GM21360 (cell line): ENCODE data around the gene GPRC5A.

Experiments used
- ATAC-seq: cut with Tn5 transposase; IDR thresholded peaks from one replicate; pipeline ENCODE4 v1.9.1; 2021; ENCODE audit warnings: mild to moderate bottlenecking, moderate library complexity; ENCODE audit not compliant: unreplicated experiment

The GPRC5A gene

DNA sequence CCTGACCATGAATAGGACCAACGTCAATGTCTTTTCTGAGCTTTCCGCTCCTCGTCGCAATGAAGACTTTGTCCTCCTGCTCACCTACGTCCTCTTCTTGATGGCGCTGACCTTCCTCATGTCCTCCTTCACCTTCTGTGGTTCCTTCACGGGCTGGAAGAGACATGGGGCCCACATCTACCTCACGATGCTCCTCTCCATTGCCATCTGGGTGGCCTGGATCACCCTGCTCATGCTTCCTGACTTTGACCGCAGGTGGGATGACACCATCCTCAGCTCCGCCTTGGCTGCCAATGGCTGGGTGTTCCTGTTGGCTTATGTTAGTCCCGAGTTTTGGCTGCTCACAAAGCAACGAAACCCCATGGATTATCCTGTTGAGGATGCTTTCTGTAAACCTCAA is 17.3 kb downstream of the GPRC5A start:
- ATAC-seq, result no peak

DNA sequence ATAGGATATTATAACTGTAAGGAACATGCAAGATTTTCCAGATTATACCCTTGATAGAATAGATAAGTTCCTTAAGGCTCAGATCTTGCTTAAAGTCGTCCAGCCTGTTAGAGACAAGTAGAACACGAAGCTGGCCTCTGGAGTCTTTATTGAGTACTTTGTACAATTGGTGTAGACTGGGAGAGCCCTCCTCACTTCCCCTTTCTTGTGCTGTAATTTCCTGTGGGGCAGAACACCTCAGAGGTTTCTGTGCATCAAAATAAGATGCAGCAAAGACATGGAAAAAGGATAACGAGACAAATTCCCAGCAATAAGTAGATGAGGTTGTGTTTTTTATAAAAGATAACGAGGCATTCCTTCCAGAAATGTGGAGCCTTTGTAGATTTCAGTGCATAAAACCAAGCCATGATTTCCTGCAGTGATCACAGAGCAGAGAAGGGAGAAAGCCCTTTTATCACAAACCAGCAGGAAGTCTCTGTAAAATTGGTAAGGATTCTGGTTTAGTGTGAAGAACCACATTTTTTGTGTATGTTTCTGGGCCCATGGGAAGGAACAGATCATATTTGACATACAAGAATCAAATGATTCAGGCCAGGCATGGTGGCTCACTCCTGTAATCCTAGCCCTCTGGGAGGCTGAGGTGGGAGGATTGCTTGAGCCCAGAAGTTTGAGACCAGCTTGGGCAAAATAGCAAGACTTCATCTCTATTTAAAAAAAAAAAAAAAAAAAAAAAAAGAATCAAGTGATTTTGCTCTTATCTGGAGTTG is 18.0 kb downstream of the GPRC5A start:
- ATAC-seq, result no peak

DNA sequence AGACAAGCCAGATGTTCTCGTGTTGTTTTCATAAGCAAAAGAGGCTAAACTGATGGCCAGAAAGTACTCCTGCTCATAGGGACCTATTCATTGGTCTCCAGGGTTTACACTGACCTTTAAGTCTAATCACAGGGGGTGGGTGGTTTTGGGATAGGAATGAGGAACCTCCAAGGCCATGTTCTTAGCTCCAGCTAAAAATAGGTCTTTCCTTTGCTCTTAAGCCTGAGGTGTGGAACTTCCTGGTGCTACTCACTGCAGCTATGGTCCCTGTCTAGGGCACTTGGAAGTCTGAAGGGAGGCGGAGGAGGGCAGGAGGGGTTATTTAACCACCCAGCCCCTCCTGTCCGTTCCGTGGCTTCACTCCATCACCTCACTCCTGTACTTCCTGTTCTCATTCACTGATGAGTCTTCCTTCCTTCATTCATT is 18.6 kb downstream of the GPRC5A start:
- ATAC-seq, result no peak

DNA sequence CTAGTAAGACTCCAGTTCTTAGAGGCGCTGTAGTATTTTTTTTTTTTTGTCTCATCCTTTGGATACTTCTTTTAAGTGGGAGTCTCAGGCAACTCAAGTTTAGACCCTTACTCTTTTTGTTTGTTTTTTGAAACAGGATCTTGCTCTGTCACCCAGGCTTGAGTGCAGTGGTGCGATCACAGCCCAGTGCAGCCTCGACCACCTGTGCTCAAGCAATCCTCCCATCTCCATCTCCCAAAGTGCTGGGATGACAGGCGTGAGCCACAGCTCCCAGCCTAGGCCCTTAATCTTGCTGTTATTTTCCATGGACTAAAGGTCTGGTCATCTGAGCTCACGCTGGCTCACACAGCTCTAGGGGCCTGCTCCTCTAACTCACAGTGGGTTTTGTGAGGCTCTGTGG is 21.3 kb downstream of the GPRC5A start:
- no peak for ATAC-seq

DNA sequence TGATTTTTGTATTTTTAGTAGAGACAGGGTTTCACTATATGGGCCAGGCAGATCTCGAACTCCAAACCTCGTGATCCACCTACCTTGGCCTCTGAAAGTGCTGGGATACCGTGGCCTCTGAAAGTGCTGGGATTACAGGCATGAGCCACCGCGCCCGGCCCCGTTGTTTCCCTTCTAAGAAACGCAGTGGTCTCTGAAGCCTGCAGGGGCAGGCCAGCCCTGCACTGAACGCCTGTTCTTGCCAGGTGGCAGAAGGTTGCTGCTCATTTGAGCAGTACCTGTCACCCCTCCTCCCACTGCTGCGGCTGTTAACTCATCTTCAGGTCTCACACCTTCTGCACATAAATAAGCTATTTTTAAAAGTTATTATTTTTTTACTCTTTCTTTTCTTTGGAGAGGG is 24.3 kb downstream of the GPRC5A start:
- no peak for ATAC-seq

DNA sequence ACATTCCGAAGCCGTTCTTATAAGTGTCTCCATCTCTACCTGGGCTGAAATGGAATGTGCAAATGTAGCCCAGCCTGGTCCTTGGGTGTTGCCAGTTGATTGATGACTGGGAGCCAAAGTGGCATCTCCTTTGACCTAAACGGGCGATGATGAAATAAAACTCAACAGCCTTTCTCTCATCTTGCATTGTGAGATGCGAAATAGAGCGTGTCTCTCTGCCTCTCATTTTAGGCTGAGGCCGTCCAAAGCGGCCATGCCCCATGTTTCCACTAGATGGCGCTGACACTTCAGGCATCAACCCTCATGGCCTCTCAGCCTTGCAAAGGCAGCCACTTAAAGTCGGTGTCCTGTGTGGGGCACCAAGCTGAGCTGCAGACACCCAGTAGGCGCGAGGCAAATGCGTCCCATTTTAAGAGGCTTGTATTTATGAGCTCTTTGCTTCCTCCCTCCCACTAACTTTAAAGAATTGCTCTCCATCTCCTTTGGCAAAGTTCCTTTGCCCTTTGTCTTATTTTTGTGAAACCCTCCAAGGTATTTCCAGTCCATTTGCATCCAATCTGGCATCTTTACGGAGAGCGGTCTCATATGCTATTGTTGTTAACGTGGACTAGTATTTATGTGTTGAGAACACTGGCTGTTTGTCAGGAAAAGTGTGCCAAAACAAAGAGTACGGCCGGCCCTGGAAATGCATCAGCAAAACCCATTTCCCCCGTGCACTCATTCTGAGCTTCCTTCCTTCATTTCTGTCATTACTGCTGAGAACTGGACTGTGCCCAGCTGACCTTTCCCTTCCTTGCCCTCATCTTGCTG is 25.0 kb downstream of the GPRC5A start:
- ATAC-seq, result peak; percentile 98

DNA sequence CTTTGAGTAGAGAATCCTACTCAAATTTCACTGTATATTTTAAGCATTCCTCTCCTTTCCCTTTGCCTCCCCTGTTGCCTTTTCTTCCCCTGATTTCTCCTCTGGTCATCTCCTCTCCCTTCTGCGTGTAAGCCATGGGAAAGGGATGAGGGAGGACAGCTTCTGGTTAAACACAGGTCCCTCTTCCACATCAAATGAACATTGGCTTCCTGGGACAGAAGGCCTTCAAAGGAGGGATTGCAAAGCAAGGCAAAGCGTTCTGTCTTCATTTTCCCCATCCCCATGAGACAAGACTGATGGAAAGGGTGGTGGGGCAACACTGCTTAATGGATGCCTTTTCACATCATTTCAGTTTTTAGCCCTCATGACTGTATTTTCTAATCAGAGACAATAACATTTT is 26.2 kb downstream of the GPRC5A start:
- ATAC-seq, result no peak

DNA sequence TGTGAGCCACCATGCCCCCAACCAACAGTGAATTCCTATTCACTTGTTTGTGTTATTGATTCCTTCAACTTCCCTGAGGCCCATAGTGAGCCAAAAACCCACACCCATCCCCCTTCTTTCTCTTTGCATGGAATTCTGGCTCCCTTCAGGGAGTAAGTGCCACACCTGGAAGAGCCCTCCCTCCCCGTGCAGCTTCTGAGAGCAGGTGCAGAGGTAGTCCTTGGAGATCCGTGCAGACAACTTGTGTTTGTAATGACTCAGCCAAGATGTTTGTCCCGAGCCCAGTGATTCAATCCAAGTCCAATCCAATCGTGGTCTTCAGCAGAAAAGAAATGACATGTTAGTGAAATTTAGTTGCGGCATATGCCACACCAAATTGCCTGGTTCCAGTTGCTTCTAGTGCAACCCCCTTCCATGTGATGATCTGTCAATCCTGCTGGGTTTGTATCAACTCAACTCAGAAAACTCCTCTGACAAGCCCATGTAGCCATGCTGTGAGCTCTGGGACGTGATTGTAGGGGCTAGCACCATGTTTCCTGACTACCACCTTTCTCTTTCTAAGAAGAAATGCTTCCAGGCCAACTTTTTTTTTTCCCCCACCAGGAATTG is 27.5 kb downstream of the GPRC5A start:
- ATAC-seq, result no peak

DNA sequence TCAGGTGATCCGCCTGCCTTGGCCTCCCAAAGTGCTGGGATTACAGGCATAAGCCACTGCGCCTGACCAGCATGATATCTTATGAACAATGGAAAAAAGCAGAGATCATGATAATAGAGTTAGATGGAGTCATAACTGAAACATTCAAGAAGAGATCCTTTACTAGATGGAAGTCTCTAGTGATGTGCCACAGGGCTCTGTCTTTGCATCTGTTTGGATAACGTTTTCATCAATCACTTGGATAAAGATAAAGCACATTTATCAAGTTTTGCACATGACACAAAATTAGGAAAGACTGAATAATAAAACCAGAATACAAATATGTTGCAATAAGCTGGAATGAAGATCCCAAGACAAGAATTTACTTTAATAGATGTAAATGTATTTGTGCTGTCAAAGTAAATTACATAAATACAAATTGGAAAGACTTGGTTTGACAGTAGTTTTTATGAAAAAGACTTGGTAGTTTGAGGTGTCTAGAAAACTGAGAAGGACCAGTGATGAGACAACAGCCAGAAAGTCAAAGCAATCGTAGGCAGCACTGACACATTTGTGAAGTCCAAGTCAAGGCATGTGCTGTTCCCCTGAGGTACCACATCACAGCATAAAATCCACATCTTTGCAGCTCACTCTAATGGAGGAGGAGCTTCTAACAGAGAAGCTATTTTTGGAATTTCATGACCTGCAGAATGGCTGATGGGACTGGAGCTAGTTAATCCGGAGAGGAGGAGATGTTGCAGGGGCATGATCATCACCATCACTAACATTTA is 28.5 kb downstream of the GPRC5A start:
- ATAC-seq, result no peak

DNA sequence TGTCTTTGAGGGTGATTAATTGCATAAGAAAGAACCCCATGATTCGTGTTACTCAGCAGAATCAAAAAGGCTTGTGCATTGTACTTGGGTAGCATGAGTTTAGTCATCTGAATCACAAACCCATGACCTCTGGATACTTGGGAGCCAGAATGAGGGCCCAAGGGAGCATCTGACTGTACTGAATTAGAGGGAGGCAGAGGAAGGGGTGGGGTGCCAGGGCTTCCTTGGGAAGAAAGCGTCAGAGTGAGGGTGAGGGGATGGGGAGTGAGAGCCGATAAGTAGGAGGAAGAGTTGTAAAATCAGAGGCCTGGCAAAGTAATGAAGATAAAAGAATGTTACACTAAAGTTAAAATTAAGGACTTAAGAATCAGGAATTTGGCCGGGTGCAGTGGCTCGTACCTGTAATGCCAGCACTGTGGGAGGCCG is 30.8 kb downstream of the GPRC5A start:
- no peak for ATAC-seq

DNA sequence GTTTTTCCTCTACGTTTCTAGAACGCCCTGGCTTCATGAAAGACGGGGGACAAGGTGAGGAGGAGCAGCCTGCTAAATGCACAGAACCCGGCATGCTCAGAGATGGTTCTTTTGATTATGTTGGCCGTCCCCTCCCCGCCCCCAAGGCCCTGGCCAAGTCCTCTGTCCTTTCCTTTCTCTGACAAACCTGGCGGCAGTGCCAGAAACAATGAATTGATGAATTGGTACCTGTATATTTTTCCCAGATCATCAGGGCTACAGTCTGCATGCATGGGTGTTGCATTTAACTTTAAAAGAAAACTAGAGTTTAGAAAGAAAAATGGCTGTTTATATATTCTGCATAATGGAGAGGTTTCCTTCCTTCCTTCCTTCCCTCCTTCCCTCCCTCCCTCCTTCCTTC is 31.6 kb downstream of the GPRC5A start:
- no peak for ATAC-seq

DNA sequence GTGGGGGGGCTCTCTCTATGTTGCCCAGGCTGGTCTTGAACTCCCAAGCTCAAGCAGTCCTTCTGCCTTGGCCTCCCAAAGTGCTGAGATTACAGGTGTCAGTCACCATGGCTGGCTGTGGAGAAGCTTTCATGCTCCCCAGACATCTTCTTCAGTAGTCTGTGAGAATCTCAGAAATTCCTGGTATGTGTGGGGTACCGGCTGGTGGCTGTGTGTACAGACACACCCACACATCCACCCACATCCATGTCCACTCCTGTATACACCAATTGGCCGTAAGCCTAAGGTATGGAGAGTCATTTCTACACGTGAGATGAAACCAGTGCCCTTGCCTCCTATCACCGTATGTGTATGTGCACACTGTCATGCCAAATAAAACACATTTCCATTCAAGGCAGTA is 32.8 kb downstream of the GPRC5A start:
- no peak for ATAC-seq

DNA sequence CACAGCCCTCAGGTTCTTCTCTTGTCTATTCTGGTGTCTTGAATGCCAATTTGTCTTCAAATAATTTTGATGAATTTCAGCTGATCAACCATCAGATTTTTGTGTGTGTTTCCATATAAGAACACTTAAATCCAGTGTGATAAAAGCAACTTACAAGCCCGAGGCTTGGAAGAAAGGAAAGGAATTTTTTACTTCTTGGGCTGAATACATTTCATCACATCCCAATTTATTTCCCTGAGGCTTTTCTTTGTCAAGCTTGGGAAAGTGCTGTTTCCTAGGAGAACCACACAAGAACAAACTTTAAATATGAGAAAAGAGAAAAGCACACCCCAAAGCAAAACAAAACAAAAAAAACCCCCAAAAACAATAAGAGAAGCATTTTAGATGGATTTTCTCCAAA is 34.0 kb downstream of the GPRC5A start:
- no peak for ATAC-seq

DNA sequence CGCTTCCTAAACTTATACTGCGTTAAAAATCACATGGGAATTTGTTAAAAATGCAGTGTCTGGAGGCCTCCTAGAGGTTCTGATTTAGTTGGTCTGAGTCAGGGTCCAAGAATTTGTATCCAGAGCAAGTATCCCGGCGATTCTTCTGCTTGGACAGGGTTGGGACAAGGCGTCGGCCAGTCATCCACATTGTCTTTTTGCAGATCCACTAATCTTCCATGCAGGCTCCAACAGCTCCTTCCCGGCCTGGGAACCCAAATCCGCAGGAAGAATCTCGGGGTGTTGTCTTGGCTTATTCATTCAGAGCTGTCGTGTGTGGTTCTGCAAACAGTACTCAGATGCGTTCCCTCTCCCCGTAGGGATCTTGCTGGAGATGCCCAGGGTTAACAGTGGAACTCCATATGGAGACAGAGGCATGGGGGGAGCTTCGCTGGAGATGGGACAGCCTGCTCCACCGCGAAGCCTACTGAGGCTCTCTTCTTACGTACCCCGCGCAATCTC is 35.3 kb downstream of the GPRC5A start:
- no peak for ATAC-seq

DNA sequence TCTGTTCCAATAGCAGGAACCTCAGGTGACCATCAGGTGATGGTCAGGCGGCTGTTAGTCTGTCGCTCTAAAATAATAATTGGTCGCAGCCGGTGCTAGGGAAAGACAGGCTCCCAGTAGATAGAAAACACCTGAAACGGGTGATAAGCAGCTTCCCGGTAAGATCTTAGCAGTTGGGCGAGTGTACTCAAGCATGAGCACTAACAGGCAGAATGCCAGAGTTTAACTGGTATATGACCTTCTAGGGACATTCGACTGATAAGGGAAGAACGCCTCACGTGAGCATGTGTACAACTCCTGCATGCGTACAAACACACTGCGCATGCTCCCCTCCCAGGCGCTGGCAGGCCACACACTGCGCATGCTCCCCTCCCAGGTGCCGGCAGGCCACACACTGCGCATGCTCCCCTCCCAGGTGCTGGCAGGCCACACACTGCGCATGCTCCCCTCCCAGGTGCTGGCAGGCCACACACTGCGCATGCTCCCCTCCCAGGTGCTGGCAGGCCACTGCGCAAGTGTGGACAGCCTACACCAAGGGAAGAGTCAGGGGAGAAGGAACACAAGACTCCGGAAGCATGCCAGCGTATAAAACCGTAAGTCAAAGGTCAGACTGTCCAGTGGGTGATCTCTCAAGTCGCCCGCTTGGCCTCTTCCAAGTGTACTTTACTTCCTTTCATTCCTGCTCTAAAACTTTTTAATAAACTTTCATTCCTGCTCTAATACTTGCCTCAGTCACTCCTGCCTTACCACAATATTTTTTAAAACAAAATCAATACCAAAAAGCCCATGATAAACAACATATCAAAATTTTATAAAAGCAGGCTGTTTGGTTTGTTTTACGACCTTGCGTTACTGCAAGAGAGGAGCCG is 36.1 kb downstream of the GPRC5A start:
- ATAC-seq, result no peak

DNA sequence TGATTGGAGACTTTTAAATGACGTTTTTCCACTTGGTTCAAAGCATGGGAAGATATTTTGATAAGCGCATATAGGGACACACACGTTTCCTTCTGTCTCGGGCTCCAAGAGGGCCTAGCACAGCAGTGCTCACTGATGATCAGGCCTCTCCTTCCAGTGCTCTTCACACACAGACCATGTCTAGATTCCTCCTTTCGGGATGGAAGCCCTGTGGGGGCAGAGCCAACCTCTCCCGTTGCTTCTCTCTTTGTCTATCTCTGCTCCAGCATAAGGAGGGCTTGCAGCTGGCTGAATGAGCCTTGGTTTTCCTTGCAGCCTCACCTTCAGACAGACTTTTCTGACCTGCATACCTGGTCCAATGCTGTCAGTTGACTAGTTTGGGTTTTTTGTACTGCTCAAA is 38.3 kb downstream of the GPRC5A start:
- ATAC-seq, result no peak

DNA sequence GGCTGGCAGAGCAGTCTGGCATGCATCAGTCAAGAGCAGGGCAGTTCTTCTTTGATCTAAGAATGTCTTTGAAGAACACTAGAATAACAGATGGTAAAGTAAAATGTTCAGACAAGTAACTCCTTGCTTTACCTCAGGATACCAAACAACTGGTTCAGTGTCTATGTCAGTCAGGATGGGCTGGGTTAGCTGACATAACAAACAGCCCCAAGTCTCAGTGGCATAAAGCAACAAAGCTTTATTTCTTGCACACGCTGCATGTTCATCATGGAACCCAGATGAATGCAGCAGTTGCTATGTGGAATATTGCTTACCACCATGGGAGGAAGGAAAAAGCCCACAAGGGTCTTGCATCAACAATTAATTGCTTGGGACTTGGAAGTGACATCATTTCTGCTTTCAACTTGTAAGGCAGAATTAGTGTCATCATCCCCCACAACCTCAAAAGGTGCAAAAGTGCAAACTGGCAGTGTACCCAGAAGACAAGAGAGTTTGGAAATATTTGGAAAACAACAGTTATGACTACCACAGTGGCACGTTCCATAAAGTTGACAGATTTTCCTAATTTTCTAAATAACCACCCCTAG is 39.4 kb downstream of the GPRC5A start:
- no peak for ATAC-seq

DNA sequence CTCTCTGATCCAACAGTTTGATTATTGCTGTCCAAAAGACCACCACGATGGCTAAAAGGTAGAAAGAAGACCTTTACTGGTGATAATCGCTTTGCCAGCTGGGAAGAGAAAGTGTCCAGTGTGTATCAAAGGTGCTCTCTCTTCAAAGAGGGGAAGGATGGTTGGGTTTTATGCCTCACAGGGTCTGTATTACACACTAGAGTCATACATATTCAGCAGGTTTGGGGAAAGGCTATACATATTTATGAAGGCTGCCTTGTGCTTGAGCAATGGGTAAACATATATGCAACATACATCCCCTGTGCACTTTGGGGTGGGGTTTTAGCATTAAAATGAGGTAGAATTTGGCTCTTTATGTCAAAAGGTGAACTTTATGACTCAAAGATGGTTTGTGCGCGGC is 42.4 kb downstream of the GPRC5A start:
- ATAC-seq, result no peak

DNA sequence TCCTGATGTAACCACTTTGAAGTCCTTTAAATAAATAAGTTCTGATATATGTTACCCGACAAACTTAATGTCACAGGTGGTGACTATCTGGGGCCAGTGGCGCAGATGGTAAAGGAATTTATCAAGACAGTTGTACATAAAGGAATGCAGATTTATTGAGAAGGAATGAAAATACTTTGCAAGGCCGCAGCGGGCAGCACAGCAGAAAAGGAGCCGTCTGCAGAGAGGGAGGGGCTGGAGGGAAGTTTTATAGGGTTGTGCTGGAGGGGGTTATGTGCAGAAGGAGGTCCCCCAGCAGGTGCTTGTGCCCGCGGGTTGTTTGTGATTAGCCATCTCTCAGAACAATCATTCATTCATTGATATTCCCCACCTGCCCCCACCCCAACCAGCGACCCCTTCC is 43.2 kb downstream of the GPRC5A start:
- no peak for ATAC-seq
